ENCODE results near the gene NTF3.
A peak's percentile ranks its signal among the peaks of the same experiment; 100 is the strongest.
"Not testable (repeated sequence)": the region's sequence is repeated elsewhere in the genome, so short reads cannot be mapped to it uniquely, and the experiment has no call there.

Gene NTF3

GRCh38 chr12:5535541-5535940 is 103.6 kb downstream of the NTF3 start:
- peak; percentile 58 for DNase-seq

GRCh38 chr12:5537026-5537615 is 105.2 kb downstream of the NTF3 start:
- DNase-seq = not testable (repeated sequence)

GRCh38 chr12:5537771-5538170 is 105.9 kb downstream of the NTF3 start:
- no peak for DNase-seq

All from fibroblast of skin of back (primary cell).